SKM-1 treated with dmso at 0.1 percent for 144 hours (cell line): ENCODE results near the gene C4orf54.

ENCODE experiments used
- DNase-seq: peaks from one replicate; lab custom pipeline; 2025; ENCODE audit not compliant: unreplicated experiment; lab: John Stamatoyannopoulos, UW

The C4orf54 gene

DNA sequence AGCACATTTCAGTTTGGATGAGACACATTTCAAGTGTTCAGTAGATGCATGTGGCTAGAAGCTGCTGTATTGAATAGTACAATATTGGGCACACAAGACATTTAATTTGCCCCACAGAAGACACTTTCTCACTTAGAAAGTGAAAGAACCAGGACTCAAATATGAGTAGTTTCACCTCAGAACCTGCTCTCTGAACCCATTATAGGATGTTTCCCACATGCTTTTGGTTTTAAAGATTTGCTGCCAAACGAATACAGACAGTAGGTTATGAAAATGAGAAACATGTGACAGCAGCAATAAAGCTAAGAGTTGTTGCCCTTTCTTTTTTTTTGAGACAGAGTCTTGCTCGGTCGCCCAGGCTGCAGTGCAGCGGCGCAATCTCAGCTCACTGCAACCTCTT lies 32.3 kb downstream of the C4orf54 start:
- no peak for DNase-seq

DNA sequence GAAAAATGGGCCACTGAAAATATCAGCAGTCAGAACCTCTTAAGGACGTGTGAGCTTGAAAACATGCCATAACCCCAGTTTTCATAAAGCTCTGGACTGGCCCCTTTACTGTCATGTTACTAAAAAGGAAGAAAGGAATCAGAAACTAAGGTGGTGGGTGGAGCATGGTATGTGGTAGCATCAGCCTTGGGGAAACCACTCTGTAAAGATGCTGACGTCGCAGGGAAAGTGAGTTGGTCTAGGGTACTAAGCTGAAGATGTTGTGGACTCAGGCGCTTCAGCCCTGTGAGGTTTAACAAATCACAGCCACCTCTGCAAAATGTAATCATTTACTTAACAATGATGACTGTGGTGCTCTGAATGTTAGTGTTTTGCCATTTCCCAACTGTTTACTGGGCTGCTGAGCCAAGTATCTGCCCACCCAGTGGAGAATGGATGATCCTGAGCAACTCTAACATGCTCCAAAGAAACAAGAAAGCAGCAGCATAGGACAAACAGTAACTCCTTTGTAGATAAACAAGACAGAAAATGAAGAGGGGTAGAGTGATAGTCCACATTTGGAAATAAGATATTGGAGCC lies 33.4 kb downstream of the C4orf54 start:
- DNase-seq, result no peak

DNA sequence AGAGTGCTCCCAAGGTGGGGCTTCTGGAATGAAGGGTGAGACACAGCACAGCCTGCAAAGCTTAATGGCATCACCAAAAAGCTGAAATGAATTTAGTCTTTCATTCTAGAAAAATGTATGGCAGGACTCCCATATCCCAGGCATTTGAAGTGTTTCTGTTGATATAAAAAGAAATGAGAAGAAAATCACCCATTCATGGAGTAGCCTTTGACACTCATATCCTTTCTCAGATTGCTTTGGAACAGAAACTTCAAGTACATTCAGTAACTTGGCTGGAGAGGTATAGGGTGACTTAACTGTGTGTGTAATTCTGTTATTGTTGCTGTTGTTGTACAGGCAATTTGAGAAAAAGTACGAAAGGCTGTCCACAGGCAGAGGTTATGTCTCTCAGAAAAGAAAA lies 35.3 kb downstream of the C4orf54 start:
- no peak for DNase-seq

DNA sequence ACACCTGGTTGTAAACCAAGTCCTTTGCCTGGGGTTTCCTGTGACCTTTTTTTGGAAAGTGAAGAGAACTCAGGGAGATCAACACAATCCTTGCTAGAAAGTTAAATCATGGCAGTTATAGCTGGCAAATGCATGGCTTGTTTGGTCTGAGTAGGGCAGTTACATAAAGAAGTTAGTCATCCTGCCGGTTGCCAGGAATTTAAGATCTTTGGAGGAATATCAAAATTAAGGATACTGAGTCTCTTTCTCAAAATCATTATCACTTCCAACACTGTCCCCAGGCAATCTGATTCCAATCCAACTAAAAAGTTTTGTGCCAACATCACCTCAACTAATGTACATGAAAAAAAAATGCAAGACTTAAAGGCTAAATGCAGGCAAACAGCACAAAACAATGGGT lies 40.3 kb downstream of the C4orf54 start:
- no peak for DNase-seq

DNA sequence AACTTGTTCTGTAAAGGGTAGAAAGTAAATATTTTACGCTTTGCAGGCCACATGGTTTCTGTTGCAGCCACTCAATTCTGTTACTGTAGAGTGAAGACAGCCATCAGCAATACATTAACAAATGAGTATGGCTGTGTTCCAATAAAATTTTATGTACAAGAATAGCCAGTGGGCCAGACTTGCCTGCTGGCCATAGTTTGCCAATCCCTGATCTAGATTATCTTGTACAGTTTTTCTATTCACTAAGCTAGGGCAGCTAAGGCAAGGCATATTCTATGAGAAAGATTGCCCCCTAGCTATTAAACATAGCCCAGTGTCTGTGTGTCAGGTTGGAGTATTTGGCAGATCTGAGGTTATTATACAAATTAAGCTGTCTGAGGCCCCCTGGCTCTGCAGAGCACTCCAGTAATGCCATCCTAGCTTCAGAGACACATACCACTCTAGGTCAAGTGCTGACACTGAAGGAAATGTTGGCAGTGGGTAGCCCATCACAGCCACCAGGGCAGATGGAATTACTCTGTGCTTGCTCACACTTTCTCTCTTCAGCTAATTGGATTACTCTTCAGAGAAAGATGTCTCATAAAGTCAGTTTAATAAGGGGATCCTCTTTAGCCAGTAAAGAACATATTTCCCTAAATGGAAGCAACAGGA lies 42.3 kb downstream of the C4orf54 start:
- DNase-seq, result no peak

DNA sequence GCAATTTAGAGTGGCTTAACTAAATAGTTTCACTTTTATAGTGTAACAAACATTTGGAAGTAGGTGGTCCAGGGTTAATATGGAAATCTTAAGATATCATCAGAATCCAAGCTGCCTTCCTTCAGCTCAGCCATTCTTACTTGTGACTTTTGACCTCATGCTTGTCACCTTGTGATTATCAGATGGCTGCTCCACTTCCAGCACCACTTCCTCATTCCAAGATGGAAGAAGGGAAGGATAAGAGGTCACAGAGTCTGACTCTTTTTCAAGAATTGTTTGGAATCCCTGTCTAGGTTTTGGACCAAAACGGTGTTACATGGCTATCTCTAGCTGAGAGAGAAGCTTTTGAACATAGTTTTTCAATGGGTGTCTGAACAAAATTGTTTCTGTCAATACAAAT lies 43.1 kb downstream of the C4orf54 start:
- DNase-seq, result no peak

DNA sequence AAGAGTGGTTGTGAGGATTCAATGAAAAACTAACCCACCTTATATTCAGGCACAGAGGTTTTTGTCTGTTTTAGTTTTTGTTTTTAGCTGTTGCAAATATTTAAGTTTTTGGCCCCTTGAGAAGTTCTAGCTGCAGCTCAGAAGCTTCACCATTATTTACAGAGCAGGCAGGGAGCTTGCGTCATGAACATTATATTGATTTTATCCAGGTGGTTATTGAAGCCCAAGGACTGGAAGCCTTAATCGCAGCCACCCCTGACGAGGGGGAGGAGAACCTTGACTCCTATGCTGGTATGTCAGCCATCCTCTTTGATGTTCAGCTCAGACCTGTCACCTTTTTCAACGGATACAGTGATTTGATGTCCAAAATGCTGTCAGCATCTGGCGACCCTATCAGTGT lies 44.9 kb downstream of the C4orf54 start:
- DNase-seq, result no peak

DNA sequence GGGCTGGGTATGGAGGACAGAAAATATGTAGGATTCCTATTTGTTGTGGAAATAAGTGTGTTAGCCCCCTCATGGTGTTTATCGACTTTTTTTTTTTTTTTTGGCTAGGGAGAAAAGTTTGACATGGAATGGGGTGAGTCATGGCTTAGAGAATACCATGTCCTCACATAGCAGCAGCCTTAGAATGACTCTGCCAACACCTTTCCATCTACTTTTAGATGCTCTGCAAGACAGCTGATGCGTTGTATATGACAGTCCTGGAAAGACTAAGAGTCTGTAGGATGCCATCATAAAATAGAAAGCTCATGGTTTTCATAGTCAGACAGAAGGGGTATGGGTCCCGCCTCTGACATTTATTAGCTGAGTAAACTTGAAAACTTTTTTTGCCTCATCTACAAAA lies 45.3 kb downstream of the C4orf54 start:
- no peak for DNase-seq

DNA sequence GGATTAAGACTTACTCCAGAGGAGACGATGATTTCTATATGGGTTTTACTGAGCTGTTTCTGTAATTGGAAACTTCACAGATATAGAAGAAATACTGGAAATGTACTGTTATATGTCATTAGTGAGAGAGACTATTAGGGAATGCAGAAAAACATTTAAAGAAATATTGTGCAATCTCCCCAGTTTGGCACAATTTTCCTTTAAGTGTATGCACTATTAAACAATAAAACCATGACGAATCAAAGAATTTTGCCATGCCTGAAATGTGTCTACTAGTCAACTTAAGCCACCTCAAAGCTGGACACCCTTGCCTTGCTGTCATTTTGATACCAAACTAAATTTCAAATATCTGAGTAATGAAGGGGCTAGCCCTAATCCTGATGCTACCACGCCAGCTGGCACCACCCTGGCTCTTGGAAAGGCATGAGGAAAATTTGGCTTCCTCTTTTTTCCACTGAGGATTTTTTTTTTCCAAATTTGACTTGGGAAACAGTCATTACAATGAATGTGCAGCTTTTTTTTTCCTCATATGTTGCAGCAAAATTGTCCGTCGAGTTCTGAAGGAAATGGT lies 46.9 kb downstream of the C4orf54 start:
- no peak for DNase-seq

DNA sequence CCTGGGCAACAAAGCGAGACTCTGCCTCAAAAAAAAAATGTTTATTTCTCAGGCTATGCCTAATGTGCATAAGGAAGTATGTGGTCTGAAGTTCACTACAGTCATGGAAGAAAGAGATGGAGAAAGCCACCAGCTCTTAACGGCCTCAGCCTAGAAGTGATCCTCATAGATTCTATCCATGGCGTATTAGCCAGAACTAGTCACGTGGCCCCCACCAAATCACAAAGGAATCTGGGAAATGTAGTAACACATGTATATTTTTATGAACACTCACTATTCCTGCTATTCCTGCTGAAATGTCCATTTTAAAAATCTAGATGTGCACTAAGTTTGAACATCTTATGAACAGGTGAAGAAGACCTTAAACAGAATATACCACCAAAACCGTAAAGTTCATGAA lies 49.2 kb downstream of the C4orf54 start:
- no peak for DNase-seq
